Renal cortical epithelial cell (primary cell): Measurements from ENCODE around the gene OPCML. TPM values are rescaled to one million over a fixed set of nuclear protein-coding genes. Genes with fewer than 3 reads are reported as not detected.

Experiments
- DNase-seq: peaks from one replicate; pipeline ENCODE4 v3.0.0-alpha.2; 2011; ENCODE audit warnings: low read depth
- total RNA-seq: library from RNA; depleted of rRNA; stranded (reverse); fragments of >200 nt; gene quantifications from 2 replicates; pipeline ENCODE4 v1.2.3, GENCODE V29; 2014

Gene OPCML
- total RNA-seq, result not detected in 2 replicates

DNA sequence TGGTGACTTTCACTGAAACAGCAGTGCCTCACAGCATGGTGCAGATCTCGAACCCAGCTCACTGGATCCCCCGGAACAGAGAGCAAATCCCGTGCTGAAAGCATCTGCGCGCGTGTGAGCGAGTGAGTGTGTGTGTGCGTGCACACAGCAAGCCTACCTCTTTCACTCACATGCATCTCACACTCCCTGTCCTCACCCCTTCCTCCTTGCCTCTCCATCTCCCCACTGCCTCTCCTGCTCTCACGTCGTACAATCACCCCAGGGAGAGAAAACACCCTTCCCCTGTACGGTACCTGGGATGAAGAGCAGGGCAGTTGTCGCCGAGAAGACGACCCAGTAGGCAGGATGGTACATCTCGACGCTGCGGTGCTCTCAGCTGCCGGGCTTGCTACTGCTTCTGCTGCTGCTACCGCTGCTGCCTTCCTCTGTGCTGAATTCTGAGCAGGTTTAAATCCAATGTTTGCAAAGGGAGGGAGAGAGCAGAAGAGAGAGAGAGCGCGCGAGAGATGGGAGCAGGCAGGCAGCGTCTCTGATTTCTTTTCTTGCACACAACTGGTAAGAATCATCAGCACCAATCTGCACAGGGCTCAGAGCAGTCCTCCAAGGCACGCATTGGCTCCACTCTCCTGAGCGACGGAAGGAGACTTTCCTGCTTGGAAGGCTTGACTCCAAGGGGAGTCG lies at the start of gene OPCML:
TSS of gene OPCML (minus strand) at position 531 of the 681 bp plus-strand sequence.
- no peak for DNase-seq

DNA sequence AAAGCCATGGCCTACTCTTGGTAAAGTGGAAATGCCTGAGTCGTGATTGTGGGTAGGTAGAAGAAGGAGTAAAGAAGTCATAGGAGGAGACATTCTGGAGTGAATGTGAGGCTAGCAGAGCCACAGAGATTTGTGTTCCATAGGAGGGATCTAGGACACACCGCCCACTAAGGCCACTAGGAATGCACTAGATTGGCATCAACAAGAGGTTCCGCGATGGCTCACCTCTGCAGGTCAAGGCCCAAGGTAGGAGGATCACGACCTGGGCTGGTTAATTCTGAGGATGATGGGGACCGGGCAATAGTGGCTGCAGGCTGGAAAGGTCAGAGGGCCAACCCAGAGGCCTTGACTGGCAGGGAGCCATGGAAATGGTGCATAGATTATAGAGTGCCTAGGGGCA lies 48.8 kb upstream of the OPCML start:
- DNase-seq, result no peak

DNA sequence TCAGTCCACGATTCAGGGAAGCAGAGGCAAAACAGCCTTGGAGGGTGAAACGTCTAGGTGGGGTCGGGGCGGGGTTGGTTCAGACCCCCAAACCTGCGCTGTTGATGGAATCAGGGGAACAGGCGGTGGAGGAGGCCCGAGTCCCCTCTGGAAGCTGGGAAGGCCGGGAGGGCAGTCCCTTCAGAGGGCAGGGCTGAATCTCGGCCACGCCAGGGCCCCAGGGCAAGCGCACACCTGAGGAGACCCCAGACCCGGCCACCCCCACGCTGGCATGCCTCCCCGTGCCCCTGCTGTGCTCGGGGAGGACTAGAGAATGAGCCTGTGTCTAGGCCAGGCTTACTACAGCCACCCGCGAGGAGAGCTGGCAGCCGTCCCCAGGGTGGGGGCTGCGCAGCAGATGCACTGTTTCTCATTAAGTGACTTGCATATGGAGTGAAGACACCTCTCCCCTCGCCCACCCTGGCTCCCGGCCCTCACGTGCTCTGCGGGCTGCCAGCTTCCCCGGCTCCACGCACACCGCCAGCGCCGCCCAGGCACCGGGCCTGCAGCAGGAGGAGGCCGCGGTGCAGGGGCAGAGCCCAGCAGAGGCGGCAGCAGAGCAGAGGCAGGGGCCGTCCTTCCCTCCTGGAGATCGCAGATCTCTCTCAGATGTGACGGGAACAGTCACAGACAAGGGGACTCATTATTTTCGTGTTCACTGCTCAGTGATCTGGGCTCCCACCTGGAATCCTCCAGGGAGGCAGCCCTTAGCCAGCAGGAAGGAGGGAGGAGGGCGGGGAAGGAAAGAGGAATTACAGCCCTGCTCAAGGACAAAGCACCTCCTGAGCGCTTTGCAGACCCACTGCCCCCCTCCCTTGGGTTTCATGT lies 47.1 kb upstream of the OPCML start:
- no peak for DNase-seq

DNA sequence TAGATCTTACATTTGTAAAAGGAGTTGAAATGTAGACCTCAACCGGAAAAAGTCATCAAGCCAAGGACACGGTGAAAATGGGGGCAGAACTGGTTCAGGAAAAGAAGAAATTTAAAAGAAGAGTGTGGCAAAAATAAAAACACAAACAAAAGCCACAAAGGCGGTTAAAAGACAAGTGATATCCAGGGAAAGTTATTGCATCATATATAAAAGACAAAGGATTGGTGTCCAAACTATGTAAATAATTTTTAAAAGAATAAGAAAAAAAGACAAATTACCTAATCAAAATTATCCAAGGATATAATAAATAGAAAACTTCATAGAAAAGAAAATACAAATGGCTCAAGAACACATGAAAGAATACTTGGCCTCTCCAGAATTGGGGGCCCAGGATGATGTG lies 45.1 kb upstream of the OPCML start:
- no peak for DNase-seq

DNA sequence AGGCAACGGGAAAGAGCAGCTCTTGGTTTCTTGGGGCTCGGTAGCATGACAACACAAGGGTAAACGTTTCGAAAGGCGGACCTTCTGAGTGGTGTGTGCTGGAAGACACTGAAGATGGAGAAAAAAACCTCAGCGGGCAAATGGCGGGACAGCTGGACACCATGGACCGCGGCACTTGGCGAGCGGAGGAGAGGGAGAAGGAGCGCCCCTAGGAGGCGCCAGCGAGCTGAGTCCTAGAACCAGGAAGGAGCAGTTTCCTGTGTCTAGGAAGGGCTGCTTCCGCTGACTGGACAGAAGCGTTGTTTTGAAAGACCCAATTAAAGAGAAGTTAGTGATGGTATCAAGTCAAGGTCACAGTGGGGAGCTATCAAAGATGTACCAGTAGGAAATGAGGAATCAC lies 44.0 kb upstream of the OPCML start:
- no peak for DNase-seq

DNA sequence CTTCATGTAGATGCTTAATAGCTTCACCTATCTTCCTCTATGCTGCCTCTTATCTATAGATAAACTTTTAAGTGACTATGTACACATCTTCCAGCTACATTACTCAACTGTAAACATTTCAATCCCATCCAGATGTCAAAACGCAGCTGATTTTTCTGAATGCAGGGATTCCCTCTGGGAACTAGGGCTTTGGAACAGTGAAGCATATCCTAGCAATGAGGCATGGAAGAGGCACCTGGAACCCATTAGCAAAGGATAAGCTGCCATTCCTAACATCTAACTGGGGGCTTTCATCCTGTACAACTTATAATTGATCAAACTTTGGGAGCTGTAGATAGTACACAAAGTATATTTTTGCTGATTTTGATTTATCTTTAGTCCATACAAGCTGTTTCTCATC lies 40.8 kb upstream of the OPCML start:
- DNase-seq, result no peak

DNA sequence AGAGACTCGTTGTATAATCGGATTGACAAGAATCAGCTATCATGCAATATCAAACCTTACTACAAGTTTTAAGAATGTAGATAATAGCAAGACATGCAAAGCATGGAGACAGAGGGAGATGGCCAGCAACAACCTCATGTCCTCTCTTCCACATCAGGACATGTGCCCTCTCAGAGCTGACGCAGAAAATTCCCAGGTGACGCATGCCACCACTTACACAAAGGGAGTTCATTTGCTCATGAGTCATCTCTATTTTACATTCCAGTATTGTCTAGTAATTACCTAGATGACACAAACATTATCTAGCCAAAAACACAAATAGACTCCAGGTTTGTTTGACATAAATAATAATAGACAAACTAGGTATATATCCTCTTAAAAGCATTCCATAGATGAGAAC lies 38.1 kb upstream of the OPCML start:
- no peak for DNase-seq

DNA sequence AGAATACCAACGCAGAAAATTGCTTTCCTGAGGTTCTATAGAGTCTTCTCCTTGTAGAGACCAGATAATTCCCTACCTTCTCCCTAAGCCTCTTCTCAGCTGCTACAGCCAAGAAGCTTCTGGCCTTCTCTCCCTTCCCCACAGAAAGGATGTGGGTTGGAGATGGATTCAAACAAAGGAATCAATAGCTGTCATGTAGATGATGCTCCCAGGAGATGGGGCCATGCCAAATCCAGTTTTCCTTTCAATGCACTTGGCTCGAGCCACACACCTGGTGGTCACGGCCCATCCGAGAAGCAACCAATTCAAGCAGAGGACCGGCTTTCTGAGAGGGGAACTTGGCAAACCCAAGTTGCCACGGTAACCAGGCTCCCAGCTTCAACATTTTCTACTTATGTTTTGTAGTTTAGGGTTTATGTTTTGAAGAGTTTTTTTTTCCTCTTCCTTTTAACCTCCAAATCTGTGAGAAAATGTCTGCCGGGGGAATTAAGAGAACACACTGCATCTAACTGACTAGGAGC lies 31.3 kb upstream of the OPCML start:
- no peak for DNase-seq

DNA sequence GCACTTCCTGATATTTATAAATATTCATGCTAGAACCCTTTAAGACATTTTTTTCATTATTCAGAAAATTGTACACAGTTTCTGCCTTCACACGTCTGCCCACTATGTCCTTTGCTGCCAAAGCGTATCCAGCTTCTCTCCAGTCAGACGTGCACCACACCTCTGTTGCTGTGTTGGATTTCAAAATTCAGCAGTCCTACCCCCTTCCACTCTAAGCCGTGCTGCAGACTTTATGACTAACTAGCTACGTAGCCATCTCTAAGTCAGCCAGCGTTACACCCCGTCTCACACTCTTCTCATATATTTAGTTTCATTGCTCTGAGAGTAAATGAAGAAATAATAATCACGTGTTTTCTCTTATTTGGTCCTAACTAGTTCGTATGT lies 28.2 kb upstream of the OPCML start:
- DNase-seq, result no peak

DNA sequence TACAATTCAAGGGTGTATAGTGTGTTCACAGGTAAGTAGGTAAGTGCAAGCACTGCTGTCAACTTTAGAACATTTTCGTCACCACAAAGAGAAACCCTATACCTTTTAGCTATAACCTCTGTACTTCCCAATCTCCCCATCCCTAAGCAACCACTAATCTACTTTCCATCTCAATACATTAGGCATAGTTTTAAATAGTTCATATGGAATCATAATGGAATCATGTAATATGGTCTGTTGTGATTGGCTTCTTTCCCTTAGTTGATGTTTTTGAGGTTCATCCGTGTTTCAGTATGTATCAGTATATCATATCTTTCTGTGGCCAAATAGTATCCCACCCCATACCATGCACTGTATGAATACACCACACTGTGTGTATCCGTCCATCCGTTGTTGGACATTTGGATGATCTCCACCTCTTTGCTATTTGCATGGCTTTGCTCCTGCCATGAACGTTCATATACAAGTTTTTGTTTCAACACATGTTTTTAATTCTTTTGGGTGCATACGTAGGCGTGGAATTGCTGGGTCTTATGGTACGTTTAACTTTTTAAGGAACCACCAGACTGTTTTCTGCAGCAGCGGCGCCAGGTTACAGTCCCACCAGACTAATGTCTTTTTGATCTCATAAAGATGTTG lies 27.7 kb upstream of the OPCML start:
- DNase-seq, result no peak

DNA sequence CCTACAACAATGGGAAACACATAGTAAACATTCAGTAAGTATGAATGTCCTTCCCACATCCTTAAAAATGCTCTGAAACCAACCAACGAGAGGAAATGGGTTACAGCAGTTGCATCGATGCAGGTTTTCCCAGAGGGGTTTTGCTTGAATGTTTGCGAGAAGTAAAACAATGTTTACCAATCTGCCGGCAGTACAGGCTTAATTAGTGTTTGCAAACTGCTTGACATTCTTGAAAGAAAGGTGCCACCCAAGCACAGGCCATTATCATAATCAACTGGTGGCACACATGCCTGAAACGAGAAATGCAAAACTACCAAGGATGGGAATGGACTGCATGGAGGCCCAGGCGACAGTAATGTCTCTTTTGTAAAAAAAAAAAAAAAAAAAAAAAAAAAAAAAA lies 27.1 kb upstream of the OPCML start:
- DNase-seq, result no peak

DNA sequence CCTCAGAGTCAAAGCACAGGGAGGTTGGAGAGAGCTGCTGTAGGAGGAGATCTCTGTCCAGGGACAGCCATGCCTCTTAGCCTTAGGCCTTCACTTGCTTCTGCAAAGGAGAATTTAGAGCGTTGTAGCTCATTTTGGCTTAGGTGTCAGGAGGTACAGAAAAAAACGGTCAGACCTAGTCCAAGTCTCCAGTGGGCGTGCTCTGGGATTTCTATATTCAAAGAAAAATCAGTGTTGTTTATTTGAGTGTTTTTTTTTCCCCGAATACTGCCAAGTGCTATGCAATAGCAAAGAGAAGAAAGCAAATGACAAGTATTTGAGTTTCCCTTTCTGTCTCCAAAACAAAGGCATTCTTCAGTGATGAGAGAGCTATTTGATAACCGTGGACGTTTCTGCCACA lies 22.7 kb upstream of the OPCML start:
- DNase-seq, result no peak

DNA sequence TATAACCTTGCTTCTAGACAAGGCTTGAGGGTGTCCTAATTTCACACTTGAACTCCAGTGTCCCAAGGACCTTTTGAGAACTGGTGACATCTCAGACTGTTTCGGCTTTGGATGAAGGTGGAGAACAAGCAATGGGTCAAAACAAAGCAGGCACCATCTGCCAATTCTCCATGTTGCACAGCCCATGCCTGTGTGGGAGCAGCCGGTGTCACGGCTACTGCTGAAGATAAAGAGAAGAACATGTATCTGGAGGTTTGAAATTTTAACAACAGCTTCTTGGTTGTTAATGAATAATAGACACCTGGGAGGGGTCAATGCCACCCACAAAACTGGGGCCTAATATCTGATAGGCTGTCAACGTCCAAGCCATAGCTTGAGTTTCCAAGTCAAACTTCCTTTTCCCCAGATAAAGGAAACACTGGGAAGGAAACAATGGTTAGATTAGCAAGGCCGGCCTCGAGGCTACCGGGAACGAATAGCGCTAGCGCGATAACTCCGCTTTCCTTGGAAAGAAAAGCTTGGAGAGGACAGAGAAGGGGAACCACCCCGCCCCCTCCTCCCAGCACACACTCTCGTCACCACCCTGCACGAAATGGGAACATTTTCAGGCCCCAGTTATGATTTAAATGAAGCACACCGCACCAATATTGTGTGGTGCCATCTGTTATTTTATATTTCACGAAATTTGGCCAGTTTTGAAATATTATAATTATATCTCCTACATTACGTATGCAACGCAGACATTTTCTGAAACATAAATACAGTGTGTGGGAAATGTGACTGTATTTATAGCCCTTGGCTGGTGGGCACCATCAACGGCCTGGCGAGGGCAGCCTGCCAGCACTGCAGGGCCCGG lies 21.8 kb upstream of the OPCML start:
- no peak for DNase-seq

DNA sequence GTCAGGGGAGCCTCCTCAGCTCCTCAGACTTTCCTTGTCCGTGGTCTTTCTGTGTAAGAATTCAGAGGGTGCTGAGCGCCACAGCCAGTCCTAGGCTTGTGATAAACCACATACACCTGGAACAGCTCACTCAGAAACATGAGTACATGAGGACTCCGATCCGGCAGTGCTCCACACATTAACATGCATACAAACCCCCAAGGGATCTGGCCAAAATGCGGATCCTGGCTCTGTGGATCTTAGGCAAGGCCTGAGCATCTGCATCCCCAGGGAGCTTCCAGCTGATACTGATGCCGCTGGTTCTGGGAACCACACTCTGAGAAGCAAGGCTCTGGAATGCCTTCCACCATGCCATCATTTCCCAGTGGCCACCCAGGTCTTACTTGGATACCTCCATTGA lies 20.6 kb upstream of the OPCML start:
- DNase-seq, result no peak

DNA sequence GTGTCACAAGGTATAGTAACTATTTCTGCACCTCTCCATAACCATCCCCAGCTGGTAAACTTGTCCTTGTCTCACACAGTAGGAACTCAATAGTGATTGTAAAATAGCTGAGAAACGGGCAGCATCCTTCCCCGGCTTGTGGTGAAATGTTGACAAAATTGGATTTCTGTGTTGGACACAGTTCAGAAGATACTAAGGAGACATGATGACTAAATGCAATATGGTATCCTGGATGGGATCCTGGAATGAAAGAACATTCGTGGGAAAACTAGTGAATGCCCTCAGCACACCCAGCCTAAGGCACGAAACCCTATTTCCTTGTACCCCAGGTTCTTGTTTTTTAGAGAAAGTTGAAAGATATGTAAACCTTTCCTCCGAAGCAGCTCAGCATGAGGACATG lies 18.8 kb upstream of the OPCML start:
- DNase-seq, result no peak

DNA sequence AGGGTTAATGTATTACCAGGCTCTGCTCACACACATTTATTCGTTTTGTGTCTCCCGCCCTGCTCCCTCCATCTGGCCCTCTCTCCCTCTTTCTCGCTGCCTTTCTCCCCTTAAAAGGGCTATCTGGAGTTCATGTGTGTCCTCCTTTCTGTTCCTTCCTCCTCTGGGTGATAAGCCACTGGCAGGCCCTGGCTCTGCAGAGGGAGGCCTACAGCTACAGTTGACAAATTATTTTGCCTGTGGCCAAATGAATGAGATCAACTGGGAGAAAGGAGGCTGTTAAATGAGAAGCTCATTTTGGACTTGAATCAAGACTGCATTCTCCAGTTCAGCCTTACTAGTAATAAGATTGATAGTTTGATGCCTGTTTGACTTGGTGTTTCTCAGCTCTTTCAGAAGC lies 17.5 kb upstream of the OPCML start:
- DNase-seq, result no peak

DNA sequence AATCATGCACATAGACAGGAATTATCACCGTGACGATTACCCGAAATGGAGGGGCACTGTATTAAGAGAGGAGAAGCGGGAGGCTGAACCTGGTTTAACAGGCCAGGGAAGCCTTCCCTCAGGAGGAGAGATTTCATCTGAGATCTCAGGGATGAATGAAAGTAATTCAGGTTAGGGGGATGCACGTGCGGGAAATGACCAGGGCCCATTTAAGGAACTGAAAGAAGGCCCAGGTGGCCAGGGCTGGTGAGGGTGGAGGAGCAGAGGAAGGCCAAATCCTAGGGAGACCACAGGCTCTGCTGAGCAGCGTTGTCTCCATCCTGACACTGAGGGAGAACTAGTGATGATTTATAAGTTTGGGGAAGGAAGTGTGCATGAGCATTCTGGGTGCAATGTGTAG lies 16.3 kb upstream of the OPCML start:
- no peak for DNase-seq

DNA sequence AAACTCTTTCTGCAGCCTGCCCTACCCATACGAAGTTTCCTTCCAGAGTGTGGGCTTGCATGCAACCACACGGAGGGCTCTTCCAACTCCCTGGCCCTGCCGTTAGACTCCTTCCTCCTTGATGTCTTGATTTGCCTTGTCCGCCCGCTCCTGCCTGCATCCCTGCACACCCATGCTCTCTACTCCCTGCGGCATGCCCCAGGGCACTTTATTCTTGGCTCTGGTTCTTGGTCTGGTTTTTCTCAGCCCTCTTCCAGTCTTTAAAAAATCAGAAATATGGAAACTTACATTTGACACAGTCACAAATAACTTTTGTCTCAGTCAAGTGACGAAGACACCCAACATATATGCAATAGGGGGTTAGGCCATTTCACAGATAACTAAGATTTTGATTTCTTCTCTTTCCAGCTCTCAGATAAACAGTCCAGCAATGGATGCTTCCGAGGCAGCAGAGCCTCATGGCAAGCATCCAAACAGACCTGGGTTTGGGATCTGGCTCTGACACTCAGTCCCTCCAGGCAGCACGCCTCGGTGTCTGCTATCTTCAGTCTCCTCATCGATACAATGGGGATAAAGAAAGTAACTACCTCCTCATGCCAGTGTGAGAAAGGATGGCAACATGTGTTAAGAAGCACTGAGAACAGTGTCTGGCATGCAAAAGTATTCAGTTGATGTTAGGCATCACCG lies 15.7 kb upstream of the OPCML start:
- no peak for DNase-seq

DNA sequence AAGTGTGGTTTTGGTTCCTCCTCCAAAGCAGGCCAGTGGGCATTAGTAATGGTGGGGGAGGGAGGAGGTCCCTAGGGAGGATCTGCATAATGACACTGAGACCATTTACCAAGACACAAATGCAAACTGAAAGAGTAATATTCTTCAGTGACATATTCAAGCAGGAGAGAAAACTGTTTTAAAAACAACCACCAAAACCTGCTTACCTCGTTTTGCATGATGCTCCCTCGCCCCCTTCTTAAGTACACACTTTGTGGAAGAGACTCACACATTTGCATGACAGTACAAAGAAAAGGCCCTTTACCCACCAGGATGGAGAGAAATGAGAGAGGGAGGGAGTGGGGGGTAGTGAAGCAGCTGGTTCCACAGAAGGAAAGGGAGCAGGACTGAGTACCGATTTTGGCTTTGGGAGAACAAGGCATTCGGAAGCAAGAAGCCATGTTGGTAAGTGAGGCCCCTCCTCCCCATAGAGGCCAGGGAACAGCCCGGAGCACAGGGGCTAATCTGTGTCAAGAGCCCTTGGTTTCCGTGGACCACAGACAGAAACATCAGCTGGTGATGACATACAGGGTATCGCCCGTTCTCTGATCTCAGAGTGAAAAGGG lies 13.0 kb upstream of the OPCML start:
- DNase-seq, result no peak

DNA sequence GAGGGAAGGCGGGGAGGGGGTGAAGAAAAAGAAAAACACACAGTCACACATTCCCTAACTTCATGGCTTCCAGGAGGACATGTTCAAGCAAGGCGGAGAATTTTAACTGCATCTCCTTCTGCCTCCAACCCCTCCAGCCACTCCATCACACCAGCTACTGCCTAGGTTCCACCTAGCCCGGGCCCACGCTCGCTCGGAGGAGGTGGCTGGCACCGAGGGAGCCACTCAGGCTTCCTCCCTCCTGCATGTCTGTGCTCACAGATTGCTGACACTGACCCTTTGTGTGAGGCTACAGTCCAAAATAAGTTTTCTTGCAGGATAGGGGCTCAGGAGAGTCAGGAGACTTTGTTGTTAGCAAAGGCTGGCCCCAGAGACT lies 9.4 kb upstream of the OPCML start:
- no peak for DNase-seq
